ENCODE measurements around the gene MRPS21.

DNA sequence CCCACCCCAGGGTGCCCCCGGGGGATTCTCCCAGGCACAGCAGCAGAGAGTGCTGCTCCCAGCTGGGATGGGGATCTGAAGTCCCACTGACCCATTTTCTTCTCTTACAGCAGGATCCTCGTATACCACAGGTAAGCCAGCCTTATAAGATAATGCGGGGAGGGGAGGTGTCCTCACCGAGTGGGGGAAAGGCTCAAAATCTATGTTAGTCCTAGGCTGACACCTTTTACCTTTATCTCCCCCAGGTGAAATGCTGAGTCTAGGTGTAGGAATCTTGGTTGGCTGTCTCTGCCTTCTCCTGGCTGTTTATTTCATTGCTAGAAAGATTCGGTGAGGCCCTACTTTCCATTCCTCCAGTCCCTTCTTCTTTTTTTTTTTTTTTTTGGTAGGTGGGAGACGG is 30.1 kb upstream of the MRPS21 start:
- TF ChIP-seq SP1 (IDR thresholded peaks at IDR 0.05) = no peak
- no peak for TF ChIP-seq BHLHE40 (IDR thresholded peaks at IDR 0.05; ENCODE audit: borderline replicate concordance)
- TF ChIP-seq FOXK2 (IDR thresholded peaks at IDR 0.05) = no peak
- TF ChIP-seq CTBP1 (IDR thresholded peaks at IDR 0.05; ENCODE audit: borderline replicate concordance) = no peak
- TF ChIP-seq FOXM1 (IDR thresholded peaks at IDR 0.05; ENCODE audit: borderline replicate concordance) = no peak
- no peak for TF ChIP-seq PKNOX1 (IDR thresholded peaks at IDR 0.05)
- TF ChIP-seq NFRKB (IDR thresholded peaks at IDR 0.05) = no peak

Measured in HEK293T (cell line).